HG03025 (cell line): ENCODE measurements around the gene KIF18A.

Experiments
- ATAC-seq: cut with Tn5 transposase; IDR thresholded peaks from one replicate; pipeline ENCODE4 v1.9.1; 2021; ENCODE audit warnings: mild to moderate bottlenecking, moderate library complexity; ENCODE audit not compliant: unreplicated experiment, low FRiP score

KIF18A gene

GRCh38 chr11:28049338-28050216 is 58.4 kb downstream of the KIF18A start:
- no peak for ATAC-seq

- no peak for ATAC-seq
Observed at GRCh38 chr11:28048812-28049211, 59.1 kb downstream of the KIF18A start.

- no peak for ATAC-seq
Observed at GRCh38 chr11:28043930-28044709, 63.8 kb downstream of the KIF18A start.

GRCh38 chr11:28040384-28040783 is 67.6 kb downstream of the KIF18A start:
- no peak for ATAC-seq

- no peak for ATAC-seq
Observed at GRCh38 chr11:28038775-28039174, 69.2 kb downstream of the KIF18A start.

- no peak for ATAC-seq
Observed at GRCh38 chr11:28026634-28027290, 81.2 kb downstream of the KIF18A start.

- no peak for ATAC-seq
Observed at GRCh38 chr11:28017816-28018215, 90.1 kb downstream of the KIF18A start.

GRCh38 chr11:28011813-28012212 is 96.1 kb downstream of the KIF18A start:
- no peak for ATAC-seq

- no peak for ATAC-seq
Observed at GRCh38 chr11:28009996-28010395, 98.0 kb downstream of the KIF18A start.

- ATAC-seq = no peak
Observed at GRCh38 chr11:28009388-28009787, 98.6 kb downstream of the KIF18A start.

- ATAC-seq = no peak
Observed at GRCh38 chr11:28003615-28004014, 104.3 kb downstream of the KIF18A start.

GRCh38 chr11:27998552-27998951 is 109.4 kb downstream of the KIF18A start:
- no peak for ATAC-seq

- no peak for ATAC-seq
Observed at GRCh38 chr11:27997344-27997743, 110.6 kb downstream of the KIF18A start.

- no peak for ATAC-seq
Observed at GRCh38 chr11:27996066-27996465, 111.9 kb downstream of the KIF18A start.

- no peak for ATAC-seq
Observed at GRCh38 chr11:27995083-27995482, 112.9 kb downstream of the KIF18A start.

GRCh38 chr11:27991736-27992135 is 116.2 kb downstream of the KIF18A start:
- ATAC-seq = no peak

- ATAC-seq = no peak
Observed at GRCh38 chr11:27977527-27977926, 130.4 kb downstream of the KIF18A start.

- no peak for ATAC-seq
Observed at GRCh38 chr11:27977031-27977430, 130.9 kb downstream of the KIF18A start.

- no peak for ATAC-seq
Observed at GRCh38 chr11:27976262-27976661, 131.7 kb downstream of the KIF18A start.

- no peak for ATAC-seq
Observed at GRCh38 chr11:27973851-27974536, 134.0 kb downstream of the KIF18A start.
